ENCODE measurements around the gene SLC35F6.
A peak's percentile ranks its signal among the peaks of the same experiment; 100 is the strongest.
"Not testable (repeated sequence)": the region's sequence is repeated elsewhere in the genome, so short reads cannot be mapped to it uniquely, and the experiment has no call there.

SLC35F6 gene

GRCh38 chr2:26758790-26759321 lies 5.2 kb upstream of the SLC35F6 start:
- DNase-seq: no peak

- DNase-seq: no peak
Measured at GRCh38 chr2:26759845-26760244, 4.2 kb upstream of the SLC35F6 start.

GRCh38 chr2:26760991-26761390 lies 3.1 kb upstream of the SLC35F6 start:
- not testable (repeated sequence) for DNase-seq

GRCh38 chr2:26763019-26763418 lies 1.1 kb upstream of the SLC35F6 start:
- DNase-seq: no peak

- no peak for DNase-seq
Measured at GRCh38 chr2:26764906-26765305, 822 bp downstream of the SLC35F6 start.

- DNase-seq: no peak
Measured at GRCh38 chr2:26765475-26766200, 1.6 kb downstream of the SLC35F6 start.

- no peak for DNase-seq
Measured at GRCh38 chr2:26767129-26767528, 3.0 kb downstream of the SLC35F6 start.

- no peak for DNase-seq
Measured at GRCh38 chr2:26767894-26768487, 3.9 kb downstream of the SLC35F6 start.

- DNase-seq: no peak
Measured at GRCh38 chr2:26768759-26769088, 4.6 kb downstream of the SLC35F6 start.

GRCh38 chr2:26769089-26769761 lies 5.1 kb downstream of the SLC35F6 start:
- DNase-seq: no peak

- DNase-seq: no peak
Measured at GRCh38 chr2:26770986-26771586, 7.0 kb downstream of the SLC35F6 start.

GRCh38 chr2:26772064-26773001 lies 8.2 kb downstream of the SLC35F6 start:
- DNase-seq: no peak

- no peak for DNase-seq
Measured at GRCh38 chr2:26776195-26776800, 12.2 kb downstream of the SLC35F6 start.

- DNase-seq: no peak
Measured at GRCh38 chr2:26778098-26778497, 14.0 kb downstream of the SLC35F6 start.

GRCh38 chr2:26778507-26778906 lies 14.4 kb downstream of the SLC35F6 start:
- no peak for DNase-seq

- DNase-seq: no peak
Measured at GRCh38 chr2:26780203-26780760, 16.2 kb downstream of the SLC35F6 start.

- DNase-seq: no peak
Measured at GRCh38 chr2:26782876-26783704, 19.0 kb downstream of the SLC35F6 start.

- DNase-seq: no peak
Measured at GRCh38 chr2:26784570-26785234, 20.6 kb downstream of the SLC35F6 start.

GRCh38 chr2:26785431-26786206 lies 21.5 kb downstream of the SLC35F6 start, which contains the start of gene CENPA:
CENPA (plus strand) TSS chr2:26786056; CDS start chr2:26786197, 141 bp downstream.
- peak; percentile 98 for DNase-seq
